ENCODE results near the gene CEBPZ.

The CEBPZ gene

DNA sequence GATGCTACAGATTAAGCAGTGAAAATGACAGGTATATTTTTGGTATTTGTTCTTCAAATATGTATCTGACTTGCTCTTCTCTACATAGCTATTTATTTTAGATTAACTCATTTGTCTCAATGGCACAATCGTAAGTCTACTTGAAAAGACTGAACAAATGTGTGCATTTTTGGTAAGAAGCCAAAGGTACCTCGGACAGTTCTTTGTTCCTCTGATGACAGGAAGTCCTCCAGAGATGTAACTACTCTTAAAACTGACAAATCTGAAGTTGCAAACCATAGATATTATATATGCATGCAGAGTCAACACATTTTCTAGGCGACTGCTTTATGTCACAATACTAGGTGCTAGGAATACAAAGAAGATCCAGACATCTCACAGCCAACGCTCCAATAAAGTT, 36.7 kb upstream of the CEBPZ start:
- H3K36me3 ChIP-seq (replicated peaks), result peaks cover 24% of the 10 kb centered on the region
- in situ Hi-C loops (cut with HindIII; ENCODE audit: low pct_ligation_motif_present, low sequenced_read_pairs), result no loop called here

DNA sequence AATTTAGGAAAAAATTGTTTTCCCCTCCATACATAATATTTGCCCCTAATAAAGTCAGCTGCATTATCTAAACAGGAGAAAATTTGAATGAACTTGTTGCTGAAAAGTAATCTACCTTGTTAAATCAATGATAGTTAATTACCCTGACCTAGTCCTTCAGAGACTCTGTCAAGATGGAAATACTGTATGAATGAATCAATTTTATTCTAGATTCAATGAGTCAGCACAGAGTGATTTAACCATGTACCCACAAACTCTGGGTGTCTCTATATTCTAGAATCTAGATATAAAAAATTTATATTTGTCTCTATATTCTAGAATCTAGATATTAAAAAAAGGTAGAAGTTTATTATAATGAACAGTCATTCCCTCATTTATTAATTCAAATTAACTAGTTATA, 36.3 kb upstream of the CEBPZ start:
- Histone ChIP-seq H3K27ac (no peak overlapping the region), H3K4me3 (ENCODE audit: low read depth, low read length) (no peak overlapping the region), H3K36me3 (replicated peaks) (peaks cover 24% of the 10 kb centered on the region), H3K27me3 (replicated peaks) (no peaks in the 10 kb centered on the region)
- TF ChIP-seq, protein P1, sequence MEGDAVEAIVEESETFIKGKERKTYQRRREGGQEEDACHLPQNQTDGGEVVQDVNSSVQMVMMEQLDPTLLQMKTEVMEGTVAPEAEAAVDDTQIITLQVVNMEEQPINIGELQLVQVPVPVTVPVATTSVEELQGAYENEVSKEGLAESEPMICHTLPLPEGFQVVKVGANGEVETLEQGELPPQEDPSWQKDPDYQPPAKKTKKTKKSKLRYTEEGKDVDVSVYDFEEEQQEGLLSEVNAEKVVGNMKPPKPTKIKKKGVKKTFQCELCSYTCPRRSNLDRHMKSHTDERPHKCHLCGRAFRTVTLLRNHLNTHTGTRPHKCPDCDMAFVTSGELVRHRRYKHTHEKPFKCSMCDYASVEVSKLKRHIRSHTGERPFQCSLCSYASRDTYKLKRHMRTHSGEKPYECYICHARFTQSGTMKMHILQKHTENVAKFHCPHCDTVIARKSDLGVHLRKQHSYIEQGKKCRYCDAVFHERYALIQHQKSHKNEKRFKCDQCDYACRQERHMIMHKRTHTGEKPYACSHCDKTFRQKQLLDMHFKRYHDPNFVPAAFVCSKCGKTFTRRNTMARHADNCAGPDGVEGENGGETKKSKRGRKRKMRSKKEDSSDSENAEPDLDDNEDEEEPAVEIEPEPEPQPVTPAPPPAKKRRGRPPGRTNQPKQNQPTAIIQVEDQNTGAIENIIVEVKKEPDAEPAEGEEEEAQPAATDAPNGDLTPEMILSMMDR (IDR thresholded peaks at IDR 0.05; ENCODE audit: low read depth, low read length, missing control alignments), result no peak
- DNase-seq, result no peak
- in situ Hi-C loops (cut with HindIII; ENCODE audit: low pct_ligation_motif_present, low sequenced_read_pairs), result no loop called here

More for the DNA sequence above, 36.7 kb upstream of the CEBPZ start:
- Histone ChIP-seq H3K27me3 (replicated peaks) (no peaks in the 10 kb centered on the region), H3K4me3 (ENCODE audit: low read depth, low read length) (no peak overlapping the region), H3K27ac (no peak overlapping the region)
- DNase-seq, result no peak
- TF ChIP-seq, protein P1 (IDR thresholded peaks at IDR 0.05; ENCODE audit: low read depth, low read length, missing control alignments), result no peak

GRCh38 chr2:37263839-37264238, 32.4 kb upstream of the CEBPZ start:
- Histone ChIP-seq H3K36me3 (replicated peaks) (peaks cover 26% of the 10 kb centered on the region), H3K27ac (no peak overlapping the region), H3K27me3 (replicated peaks) (no peaks in the 10 kb centered on the region), H3K4me3 (ENCODE audit: low read depth, low read length) (no peak overlapping the region)
- no peak for DNase-seq
- TF ChIP-seq, protein P1 (IDR thresholded peaks at IDR 0.05; ENCODE audit: low read depth, low read length, missing control alignments), result no peak
- in situ Hi-C loops (cut with HindIII; ENCODE audit: low pct_ligation_motif_present, low sequenced_read_pairs), result no loop called here

GRCh38 chr2:37262522-37262921, 31.1 kb upstream of the CEBPZ start:
- peaks cover 22% of the 10 kb centered on the region for H3K36me3 ChIP-seq (replicated peaks)
- no peaks in the 10 kb centered on the region for H3K27me3 ChIP-seq (replicated peaks)
- no peak overlapping the region for H3K27ac ChIP-seq
- in situ Hi-C loops (cut with HindIII; ENCODE audit: low pct_ligation_motif_present, low sequenced_read_pairs), result no loop called here
- TF ChIP-seq, protein P1 (IDR thresholded peaks at IDR 0.05; ENCODE audit: low read depth, low read length, missing control alignments), result no peak
- no peak overlapping the region for H3K4me3 ChIP-seq (ENCODE audit: low read depth, low read length)
- DNase-seq, result no peak

- H3K36me3 ChIP-seq (replicated peaks), result peaks cover 53% of the 10 kb centered on the region
- TF ChIP-seq, protein P1 (IDR thresholded peaks at IDR 0.05; ENCODE audit: low read depth, low read length, missing control alignments), result no peak
- DNase-seq, result no peak
- H3K27me3 ChIP-seq (replicated peaks), result no peaks in the 10 kb centered on the region
- H3K4me3 ChIP-seq (ENCODE audit: low read depth, low read length), result no peak overlapping the region
- in situ Hi-C loops (cut with HindIII; ENCODE audit: low pct_ligation_motif_present, low sequenced_read_pairs), result no loop called here
- no peak overlapping the region for H3K27ac ChIP-seq
Measured at GRCh38 chr2:37250869-37251740, 19.7 kb upstream of the CEBPZ start.

Data from brain microvascular endothelial cell (primary cell).